Tibial artery (tissue), 4 donors: ENCODE results near the gene ZBTB48.

Experiments
- DNase-seq, 2 donors: peaks; one replicate each; pipeline ENCODE4 v3.0.0-alpha.2; 2019
- H3K27ac ChIP-seq, 2 donors: fragments of 200-600 bp; sonication (generic) in 1 of 2; 1 replicate in 1 of 2; 2 replicates in 1 of 2; pipeline ENCODE4 v1.5.1; 2018 to 2019; ENCODE audit warnings: mild to moderate bottlenecking in 1 of 2
- H3K27me3 ChIP-seq, 2 donors: fragments of 200-600 bp; sonication (generic) in 1 of 2; one replicate each; pipeline versions ENCODE4 v1.5.1 to v1.6.0; 2016 to 2019
- H3K36me3 ChIP-seq, 3 donors: fragments of 200-600 bp; sonication (generic) in 2 of 3; one replicate each; pipeline ENCODE4 v1.5.1; 2016 to 2019; ENCODE audit warnings: mild to moderate bottlenecking in 2 of 3
- H3K4me1 ChIP-seq, 4 donors: fragments of 200-600 bp; sonication (generic) in 2 of 4; 1 replicate in 3 of 4; 2 replicates in 1 of 4; pipeline ENCODE4 v1.5.1; 2016 to 2019
- H3K4me3 ChIP-seq, 2 donors: fragments of 200-600 bp; sonication (generic) in 1 of 2; 1 replicate in 1 of 2; 2 replicates in 1 of 2; pipeline ENCODE4 v1.5.1; 2018 to 2019; ENCODE audit warnings: mild to moderate bottlenecking in 2 of 2
- H3K9me3 ChIP-seq, 3 donors: fragments of 200-600 bp; sonication (generic) in 1 of 3; one replicate each; pipeline ENCODE4 v1.5.1; 2016 to 2019
- intact Hi-C: fragments of 100-400 bp; cut with DNase I; formaldehyde crosslinking; loops from one replicate; pipeline ENCODE4 v1.15.0; 2023; ENCODE audit warnings: low total_unique reads
- TF ChIP-seq, protein P1 (sequence below), 2 experiments: fragments of 200-600 bp in 1 of 2; fragments of 450-650 bp in 1 of 2; IDR thresholded peaks; one replicate each; pipeline ENCODE4 v1.5.1; 2017 to 2019; ENCODE audit warnings: antibody characterized with exemption in 2 of 2, mild to moderate bottlenecking in 1 of 2, moderate library complexity in 1 of 2

Gene ZBTB48

GRCh38 chr1:6536291-6536690 is 43.5 kb upstream of the ZBTB48 start:
- Histone ChIP-seq H3K36me3 (peaks cover 41 to 73% (median 47%) of the 10 kb centered on the region in 3 donors), H3K27me3 (no peaks in the 10 kb centered on the region), H3K4me1 (no peaks in the 10 kb centered on the region), H3K4me3 (no peak overlapping the region), H3K27ac (no peak overlapping the region), H3K9me3 (no peaks in the 10 kb centered on the region)
- intact Hi-C loops = no loop called here
- TF ChIP-seq, protein P1, sequence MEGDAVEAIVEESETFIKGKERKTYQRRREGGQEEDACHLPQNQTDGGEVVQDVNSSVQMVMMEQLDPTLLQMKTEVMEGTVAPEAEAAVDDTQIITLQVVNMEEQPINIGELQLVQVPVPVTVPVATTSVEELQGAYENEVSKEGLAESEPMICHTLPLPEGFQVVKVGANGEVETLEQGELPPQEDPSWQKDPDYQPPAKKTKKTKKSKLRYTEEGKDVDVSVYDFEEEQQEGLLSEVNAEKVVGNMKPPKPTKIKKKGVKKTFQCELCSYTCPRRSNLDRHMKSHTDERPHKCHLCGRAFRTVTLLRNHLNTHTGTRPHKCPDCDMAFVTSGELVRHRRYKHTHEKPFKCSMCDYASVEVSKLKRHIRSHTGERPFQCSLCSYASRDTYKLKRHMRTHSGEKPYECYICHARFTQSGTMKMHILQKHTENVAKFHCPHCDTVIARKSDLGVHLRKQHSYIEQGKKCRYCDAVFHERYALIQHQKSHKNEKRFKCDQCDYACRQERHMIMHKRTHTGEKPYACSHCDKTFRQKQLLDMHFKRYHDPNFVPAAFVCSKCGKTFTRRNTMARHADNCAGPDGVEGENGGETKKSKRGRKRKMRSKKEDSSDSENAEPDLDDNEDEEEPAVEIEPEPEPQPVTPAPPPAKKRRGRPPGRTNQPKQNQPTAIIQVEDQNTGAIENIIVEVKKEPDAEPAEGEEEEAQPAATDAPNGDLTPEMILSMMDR (IDR thresholded peaks at IDR 0.05) = no peak
- no peak for DNase-seq

- no peaks in the 10 kb centered on the region for H3K4me1 ChIP-seq
- TF ChIP-seq, protein P1 (IDR thresholded peaks at IDR 0.05) = no peak
- H3K4me3 ChIP-seq = no peak overlapping the region
- H3K36me3 ChIP-seq = peaks cover 36 to 74% (median 39%) of the 10 kb centered on the region in 3 donors
- no peak overlapping the region for H3K27ac ChIP-seq
- H3K9me3 ChIP-seq = no peaks in the 10 kb centered on the region
- no peak for DNase-seq
- no peaks in the 10 kb centered on the region for H3K27me3 ChIP-seq
- intact Hi-C loops = no loop called here
Measured at GRCh38 chr1:6538956-6539355, 40.8 kb upstream of the ZBTB48 start.

GRCh38 chr1:6544831-6545230 is 35.0 kb upstream of the ZBTB48 start:
- Histone ChIP-seq H3K4me3 (no peak overlapping the region), H3K27me3 (no peaks in the 10 kb centered on the region), H3K4me1 (no peaks in the 10 kb centered on the region), H3K27ac (no peak overlapping the region), H3K9me3 (no peaks in the 10 kb centered on the region), H3K36me3 (peaks cover 55 to 94% (median 73%) of the 10 kb centered on the region in 3 donors)
- intact Hi-C loops = loop anchor here (5.0 kb wide), 1 partner anchor 102 kb away; no protein-coding TSS in a partner anchor
- no peak for DNase-seq
- TF ChIP-seq, protein P1 (IDR thresholded peaks at IDR 0.05) = no peak

DNA sequence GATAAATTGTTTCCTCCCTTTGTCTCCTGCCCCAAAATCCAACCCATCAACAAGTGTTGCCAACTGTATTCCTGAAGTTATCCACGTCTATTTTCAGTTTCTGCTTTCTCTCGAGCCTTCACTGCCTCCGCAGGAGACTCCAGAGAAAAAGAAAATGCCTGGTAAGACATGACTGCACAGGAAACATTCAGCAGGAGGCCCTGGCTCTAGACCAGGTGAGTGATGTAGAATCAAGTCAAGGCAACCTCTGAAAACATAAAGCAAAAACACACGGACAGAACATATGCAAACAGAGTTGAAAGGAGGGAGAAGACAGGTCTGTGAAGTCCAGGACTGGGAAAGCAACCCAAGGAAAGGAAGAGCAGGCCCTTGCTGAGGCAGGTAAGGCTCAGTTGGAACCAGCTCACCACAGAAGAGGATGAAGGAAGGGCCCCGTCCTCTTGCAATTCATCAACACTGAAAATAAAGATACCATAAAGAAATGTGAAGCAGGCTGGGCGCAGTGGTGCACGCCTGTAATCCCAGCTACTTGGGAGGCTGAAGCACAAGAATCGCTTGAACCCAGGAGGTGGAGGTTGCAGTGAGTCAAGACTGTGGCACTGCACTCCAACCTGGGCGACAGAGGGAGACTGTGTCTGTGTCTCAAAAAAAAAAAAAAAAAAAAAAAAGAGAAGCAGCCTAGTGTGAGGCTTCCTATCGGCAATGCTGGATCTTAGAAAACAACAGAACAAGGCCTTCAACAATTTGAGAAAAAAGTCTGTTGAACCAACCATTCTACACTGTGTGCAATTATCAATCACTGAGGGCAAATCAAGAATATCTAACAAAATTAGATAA is 34.3 kb upstream of the ZBTB48 start:
- Histone ChIP-seq H3K27me3 (no peaks in the 10 kb centered on the region), H3K9me3 (no peaks in the 10 kb centered on the region), H3K36me3 (peaks cover 61 to 98% (median 79%) of the 10 kb centered on the region in 3 donors), H3K4me3 (no peak overlapping the region), H3K4me1 (no peaks in the 10 kb centered on the region), H3K27ac (no peak overlapping the region)
- DNase-seq = no peak
- TF ChIP-seq, protein P1 (IDR thresholded peaks at IDR 0.05) = no peak
- intact Hi-C loops = loop anchor here (5.0 kb wide), 1 partner anchor 102 kb away; no protein-coding TSS in a partner anchor

DNA sequence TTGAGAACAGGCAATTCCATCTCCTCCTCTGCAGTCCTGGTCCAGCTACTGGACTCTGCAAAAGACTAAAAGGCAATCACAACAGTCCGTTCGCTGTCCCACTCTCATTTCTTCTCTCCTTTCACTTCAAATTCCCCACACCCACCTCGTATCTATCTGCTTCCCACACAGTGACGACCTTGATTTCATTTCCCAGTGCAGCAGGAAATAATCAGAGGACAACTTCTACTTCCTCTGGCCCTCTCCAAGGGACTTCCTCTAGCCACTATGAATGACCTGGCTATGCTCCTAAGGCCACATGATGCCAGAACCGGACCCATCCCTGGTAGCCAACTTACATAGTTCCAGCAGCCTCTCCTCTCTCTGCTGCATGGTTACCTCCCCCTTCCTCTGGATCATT is 33.5 kb upstream of the ZBTB48 start:
- Histone ChIP-seq H3K4me1 (no peaks in the 10 kb centered on the region), H3K27me3 (no peaks in the 10 kb centered on the region), H3K36me3 (peaks cover 59 to 100% (median 81%) of the 10 kb centered on the region in 3 donors), H3K4me3 (no peak overlapping the region), H3K27ac (no peak overlapping the region), H3K9me3 (no peaks in the 10 kb centered on the region)
- TF ChIP-seq, protein P1 (IDR thresholded peaks at IDR 0.05) = no peak
- intact Hi-C loops = loop anchor here (5.0 kb wide), 1 partner anchor 101 kb away; no protein-coding TSS in a partner anchor
- DNase-seq = no peak
